ENCODE measurements around the gene LRRC31.
A peak's percentile ranks its signal among the peaks of the same experiment; 100 is the strongest.

Gene LRRC31

DNA sequence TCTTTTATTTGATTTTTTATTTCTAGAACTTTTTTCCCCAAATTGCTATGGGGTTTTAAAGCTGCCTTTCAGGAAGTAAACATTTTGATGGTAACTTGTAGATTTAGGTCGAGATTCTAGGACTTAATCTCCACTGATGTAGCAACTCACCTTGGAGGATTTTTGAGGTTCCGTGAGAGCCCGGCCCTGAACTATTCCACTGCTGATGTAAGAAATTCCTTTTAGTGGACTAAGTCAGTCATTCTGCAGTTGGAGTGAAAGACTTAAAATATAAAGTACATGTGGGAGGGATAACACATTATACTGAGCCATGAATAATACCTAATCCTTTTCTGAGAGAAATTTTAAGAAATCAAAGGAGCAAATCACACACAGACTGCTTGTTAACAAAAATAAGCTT lies 44.4 kb downstream of the LRRC31 start:
- ChIA-PET CTCF (no interaction called here), POLR2A (no interaction called here)
- no peak for TF ChIP-seq FOXA1 (IDR thresholded peaks at IDR 0.05)
- no peak for TF ChIP-seq SUZ12 (IDR thresholded peaks at IDR 0.05)
- TF ChIP-seq HDGF (IDR thresholded peaks at IDR 0.05; ENCODE audit: borderline replicate concordance) = no peak
- no peak for DNase-seq (ENCODE audit: extremely low spot score)

DNA sequence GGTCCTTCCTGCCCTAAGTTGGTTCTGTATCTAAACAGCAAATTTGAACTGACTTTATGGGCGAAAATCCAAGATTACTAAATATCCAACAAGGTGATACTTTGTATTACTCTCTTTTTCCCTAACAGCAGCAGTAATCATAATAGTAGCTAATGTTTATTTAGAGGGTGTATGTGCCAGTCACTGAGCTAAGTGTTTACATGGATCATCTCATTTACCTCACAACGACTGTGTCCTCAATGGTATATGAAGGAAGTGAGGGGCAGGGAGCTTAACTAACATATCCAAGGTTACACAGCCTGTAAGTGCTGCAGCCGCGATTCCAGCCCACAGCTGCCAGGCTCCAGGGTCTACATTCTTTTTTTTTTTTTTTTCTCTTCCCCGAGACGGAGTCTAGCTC lies 46.8 kb downstream of the LRRC31 start:
- TF ChIP-seq FOXK2 (IDR thresholded peaks at IDR 0.05) = no peak
- no peak for TF ChIP-seq L3MBTL2 (conservative IDR thresholded peaks at IDR 0.05)
- no peak for TF ChIP-seq FOXA1 (IDR thresholded peaks at IDR 0.05)
- TF ChIP-seq, protein P1, sequence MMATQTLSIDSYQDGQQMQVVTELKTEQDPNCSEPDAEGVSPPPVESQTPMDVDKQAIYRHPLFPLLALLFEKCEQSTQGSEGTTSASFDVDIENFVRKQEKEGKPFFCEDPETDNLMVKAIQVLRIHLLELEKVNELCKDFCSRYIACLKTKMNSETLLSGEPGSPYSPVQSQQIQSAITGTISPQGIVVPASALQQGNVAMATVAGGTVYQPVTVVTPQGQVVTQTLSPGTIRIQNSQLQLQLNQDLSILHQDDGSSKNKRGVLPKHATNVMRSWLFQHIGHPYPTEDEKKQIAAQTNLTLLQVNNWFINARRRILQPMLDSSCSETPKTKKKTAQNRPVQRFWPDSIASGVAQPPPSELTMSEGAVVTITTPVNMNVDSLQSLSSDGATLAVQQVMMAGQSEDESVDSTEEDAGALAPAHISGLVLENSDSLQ (IDR thresholded peaks at IDR 0.05) = no peak
- no peak for TF ChIP-seq SP1 (IDR thresholded peaks at IDR 0.05)
- TF ChIP-seq HDGF (IDR thresholded peaks at IDR 0.05; ENCODE audit: borderline replicate concordance) = no peak
- no peak for TF ChIP-seq SUZ12 (IDR thresholded peaks at IDR 0.05)
- no peak for TF ChIP-seq FOXM1 (IDR thresholded peaks at IDR 0.05; ENCODE audit: borderline replicate concordance)
- TF ChIP-seq TARDBP (IDR thresholded peaks at IDR 0.05) = no peak
- TF ChIP-seq LEF1 (IDR thresholded peaks at IDR 0.05; ENCODE audit: borderline replicate concordance) = no peak
- no peak for TF ChIP-seq BHLHE40 (IDR thresholded peaks at IDR 0.05; ENCODE audit: borderline replicate concordance)
- TF ChIP-seq ARNT (IDR thresholded peaks at IDR 0.05) = no peak
- no peak for TF ChIP-seq ZNF384 (IDR thresholded peaks at IDR 0.05)
- POLR2A ChIA-PET = no interaction called here
- CTCF ChIA-PET = no interaction called here
- DNase-seq (ENCODE audit: extremely low spot score) = no peak

DNA sequence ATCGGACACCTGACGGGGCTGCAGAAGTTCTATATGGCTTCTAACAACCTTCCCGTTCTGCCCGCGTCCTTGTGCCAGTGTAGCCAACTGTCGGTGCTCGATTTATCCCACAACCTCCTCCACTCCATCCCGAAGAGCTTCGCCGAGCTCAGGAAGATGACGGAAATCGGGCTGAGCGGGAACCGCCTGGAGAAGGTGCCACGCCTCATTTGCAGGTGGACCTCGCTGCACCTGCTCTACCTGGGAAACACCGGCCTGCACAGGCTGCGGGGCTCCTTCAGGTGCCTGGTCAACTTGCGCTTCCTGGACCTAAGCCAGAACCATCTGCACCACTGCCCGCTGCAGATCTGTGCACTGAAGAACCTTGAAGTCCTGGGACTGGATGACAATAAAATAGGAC lies 47.2 kb downstream of the LRRC31 start:
- ChIA-PET CTCF (no interaction called here), POLR2A (no interaction called here)
- TF ChIP-seq, protein P1 (IDR thresholded peaks at IDR 0.05) = no peak
- TF ChIP-seq FOXK2 (IDR thresholded peaks at IDR 0.05) = no peak
- TF ChIP-seq SUZ12 (IDR thresholded peaks at IDR 0.05) = no peak
- no peak for TF ChIP-seq SP1 (IDR thresholded peaks at IDR 0.05)
- no peak for DNase-seq (ENCODE audit: extremely low spot score)

DNA sequence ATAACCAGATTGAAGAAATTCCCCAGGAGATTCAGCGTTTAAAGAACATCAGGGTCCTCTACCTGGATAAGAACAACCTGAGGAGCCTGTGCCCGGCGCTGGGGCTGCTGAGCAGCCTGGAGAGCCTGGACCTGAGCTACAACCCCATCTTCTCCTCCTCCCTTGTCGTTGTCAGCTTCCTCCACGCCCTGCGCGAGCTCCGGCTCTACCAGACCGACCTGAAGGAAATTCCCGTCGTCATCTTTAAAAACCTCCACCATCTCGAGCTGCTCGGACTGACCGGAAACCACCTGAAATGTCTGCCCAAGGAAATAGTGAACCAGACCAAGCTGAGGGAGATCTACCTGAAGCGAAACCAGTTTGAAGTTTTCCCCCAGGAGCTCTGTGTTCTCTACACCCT lies 47.6 kb downstream of the LRRC31 start:
- POLR2A ChIA-PET = no interaction called here
- CTCF ChIA-PET = no interaction called here
- no peak for DNase-seq (ENCODE audit: extremely low spot score)
- no peak for TF ChIP-seq HDGF (IDR thresholded peaks at IDR 0.05; ENCODE audit: borderline replicate concordance)

DNA sequence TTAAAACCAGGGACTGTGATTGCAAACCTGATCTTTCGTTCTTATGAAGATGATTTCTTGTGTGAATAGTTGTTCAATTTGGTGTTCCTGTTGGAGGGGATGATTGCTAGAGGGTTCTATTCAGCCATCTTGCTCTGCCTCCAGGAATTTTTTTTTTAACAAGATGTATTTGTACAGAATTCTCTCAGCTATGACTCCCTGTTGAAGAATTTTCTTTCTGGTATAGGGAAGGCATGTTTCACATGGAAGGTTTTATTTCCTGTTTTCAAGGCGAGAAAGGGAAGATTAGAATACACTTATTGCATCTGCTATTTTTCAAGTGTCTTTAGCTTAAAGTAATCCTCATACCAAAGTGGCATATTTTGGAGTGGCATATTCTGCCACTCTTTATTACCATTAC lies 51.4 kb downstream of the LRRC31 start:
- ChIA-PET POLR2A (interaction anchor here (0.9 kb wide), 1 partner anchor 49 kb away, joined by 3 read pairs; the partner anchor contains the start of gene ACTRT3), CTCF (no interaction called here)
- no peak for DNase-seq (ENCODE audit: extremely low spot score)

DNA sequence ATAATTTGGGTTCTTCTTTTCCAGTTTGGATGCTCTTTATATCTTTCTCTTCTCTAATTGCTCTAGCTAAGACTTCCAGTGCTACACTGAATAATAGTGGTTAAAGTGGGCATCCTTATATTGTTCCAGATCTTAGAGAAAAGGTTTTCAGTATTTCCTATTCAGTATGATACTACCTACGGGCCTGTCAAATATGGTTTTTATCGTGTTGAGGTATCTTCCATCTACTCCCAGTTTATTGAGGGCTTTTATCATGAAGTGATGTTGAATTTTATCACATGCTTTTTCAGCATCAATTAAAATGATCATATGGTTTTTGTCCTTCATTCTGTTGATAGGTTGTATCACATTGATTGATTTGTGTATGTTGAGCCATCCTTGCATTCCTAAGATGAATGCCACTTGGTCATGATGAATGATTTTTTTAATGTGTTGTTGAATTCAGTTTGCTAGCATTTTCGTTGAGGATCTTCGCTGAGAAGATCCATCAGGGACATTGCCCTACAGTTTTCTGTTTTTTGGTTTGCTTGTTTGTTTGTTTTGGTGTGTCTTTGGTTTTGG lies 54.1 kb downstream of the LRRC31 start:
- POLR2A ChIA-PET = no interaction called here
- no peak for DNase-seq (ENCODE audit: extremely low spot score)
- no peak for TF ChIP-seq ARNT (IDR thresholded peaks at IDR 0.05)
- TF ChIP-seq, protein P1 (IDR thresholded peaks at IDR 0.05) = peak; percentile 73
- CTCF ChIA-PET = no interaction called here

More for the DNA sequence above, 51.4 kb downstream of the LRRC31 start:
- no peak for TF ChIP-seq SUZ12 (IDR thresholded peaks at IDR 0.05)
- no peak for TF ChIP-seq HDGF (IDR thresholded peaks at IDR 0.05; ENCODE audit: borderline replicate concordance)
- no peak for TF ChIP-seq SP1 (IDR thresholded peaks at IDR 0.05)

DNA sequence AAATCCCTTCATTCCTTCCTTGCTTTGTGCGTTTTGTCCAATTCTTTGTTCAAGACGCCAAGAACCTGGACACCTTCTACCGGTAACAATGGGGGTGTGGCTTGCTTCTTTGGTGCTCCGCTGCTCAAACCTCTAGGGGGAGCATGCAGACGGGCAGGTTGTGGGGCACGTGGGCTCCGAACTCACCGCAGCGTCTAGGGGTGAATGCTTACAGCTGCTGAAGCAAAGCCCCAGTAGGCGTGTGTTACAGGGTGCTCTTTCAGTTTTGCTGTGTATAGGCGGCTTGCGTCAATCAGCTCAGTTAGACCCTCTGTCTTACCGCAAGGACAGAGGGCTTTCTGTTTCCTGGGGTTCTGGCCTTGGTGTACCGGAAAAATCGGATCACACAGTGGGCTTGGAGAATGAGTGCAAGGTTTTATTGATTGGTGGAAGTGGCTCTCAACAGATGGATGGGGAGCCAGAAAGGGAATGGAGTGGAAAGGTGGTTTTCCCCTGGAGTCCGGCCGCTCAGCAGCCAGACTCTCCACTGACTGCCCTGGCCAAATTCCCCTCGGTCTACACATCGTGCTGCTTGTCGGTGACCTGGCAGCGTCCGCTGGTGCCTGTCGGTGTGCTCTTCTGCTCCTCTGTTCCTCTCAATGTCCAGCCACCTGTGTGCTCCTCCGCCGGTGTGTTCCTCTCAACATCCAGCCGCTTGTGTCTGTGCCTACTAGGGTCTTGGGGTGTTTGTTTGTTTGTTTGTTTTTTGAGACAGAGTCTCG lies 55.8 kb downstream of the LRRC31 start:
- TF ChIP-seq SP1 (IDR thresholded peaks at IDR 0.05) (no peak), HDGF (IDR thresholded peaks at IDR 0.05; ENCODE audit: borderline replicate concordance) (no peak), CTBP1 (IDR thresholded peaks at IDR 0.05; ENCODE audit: borderline replicate concordance) (no peak)
- no peak for DNase-seq (ENCODE audit: extremely low spot score)
- ChIA-PET POLR2A (no interaction called here), CTCF (no interaction called here)

DNA sequence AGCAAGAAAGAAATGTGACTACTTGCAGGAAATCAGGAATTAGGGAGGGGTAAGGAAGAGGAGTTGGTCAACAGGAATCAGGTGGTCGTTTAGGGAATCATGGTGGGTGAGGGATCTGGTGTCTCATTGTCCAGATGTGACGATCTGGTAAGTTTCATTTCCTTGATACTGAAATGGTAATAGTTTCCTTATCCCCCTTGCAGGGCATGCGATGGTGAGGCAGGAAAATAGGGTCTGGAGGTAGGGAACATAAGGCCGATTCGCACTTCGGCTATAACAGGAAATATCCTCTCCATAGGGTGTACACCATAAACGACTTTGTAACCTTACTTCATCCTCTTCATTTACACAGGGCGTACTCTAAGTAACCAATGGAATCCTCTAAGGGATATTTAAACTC lies 56.5 kb downstream of the LRRC31 start:
- DNase-seq (ENCODE audit: extremely low spot score) = no peak

More for the DNA sequence above, 56.5 kb downstream of the LRRC31 start:
- ChIA-PET CTCF (no interaction called here), POLR2A (no interaction called here)
- TF ChIP-seq ELF4 (IDR thresholded peaks at IDR 0.05) (no peak), TARDBP (IDR thresholded peaks at IDR 0.05) (no peak)

Measured in HEK293T (cell line).